ENCODE data around the gene IRF4. TPM values are rescaled to one million over a fixed set of nuclear protein-coding genes. Genes with fewer than 3 reads are reported as not detected.
"Not testable (repeated sequence)": the region's sequence is repeated elsewhere in the genome, so short reads cannot be mapped to it uniquely, and the experiment has no call there.

IRF4 gene
- total RNA-seq, 1 experiment from 2014 or later, result not detected

GRCh38 chr6:360764-361373 lies 30.7 kb upstream of the IRF4 start:
- DNase-seq, result no peak
- H3K4me3 ChIP-seq, result no peak overlapping the region
- peaks cover 5% of the 10 kb centered on the region for H3K9me3 ChIP-seq
- H3K27me3 ChIP-seq, result peaks cover 4% of the 10 kb centered on the region
- H3K36me3 ChIP-seq, result no peaks in the 10 kb centered on the region

GRCh38 chr6:361411-362132 lies 30.0 kb upstream of the IRF4 start:
- peaks cover 11% of the 10 kb centered on the region for H3K27me3 ChIP-seq
- H3K4me3 ChIP-seq, result no peak overlapping the region
- H3K36me3 ChIP-seq, result no peaks in the 10 kb centered on the region
- DNase-seq, result no peak
- peaks cover 5% of the 10 kb centered on the region for H3K9me3 ChIP-seq

- H3K9me3 ChIP-seq, result peaks cover 5% of the 10 kb centered on the region
- no peak for DNase-seq
Observed at GRCh38 chr6:362231-362923, 29.2 kb upstream of the IRF4 start.

GRCh38 chr6:362924-363249 lies 28.7 kb upstream of the IRF4 start:
- H3K9me3 ChIP-seq, result peaks cover 5% of the 10 kb centered on the region
- H3K36me3 ChIP-seq, result no peaks in the 10 kb centered on the region
- no peak for DNase-seq
- peaks cover 18% of the 10 kb centered on the region for H3K27me3 ChIP-seq
- H3K4me3 ChIP-seq, result no peak overlapping the region

More at GRCh38 chr6:362231-362923, 29.2 kb upstream of the IRF4 start:
- H3K36me3 ChIP-seq, result no peaks in the 10 kb centered on the region
- peaks cover 17% of the 10 kb centered on the region for H3K27me3 ChIP-seq
- no peak overlapping the region for H3K4me3 ChIP-seq

GRCh38 chr6:363291-363690 lies 28.3 kb upstream of the IRF4 start:
- H3K36me3 ChIP-seq, result no peaks in the 10 kb centered on the region
- DNase-seq, result no peak
- no peak overlapping the region for H3K4me3 ChIP-seq
- peaks cover 5% of the 10 kb centered on the region for H3K9me3 ChIP-seq
- peaks cover 19% of the 10 kb centered on the region for H3K27me3 ChIP-seq

- Histone ChIP-seq H3K4me3 (no peak overlapping the region), H3K27me3 (peaks cover 21% of the 10 kb centered on the region), H3K9me3 (peaks cover 5% of the 10 kb centered on the region), H3K36me3 (no peaks in the 10 kb centered on the region)
- DNase-seq, result no peak
Observed at GRCh38 chr6:363909-364308, 27.6 kb upstream of the IRF4 start.

- peaks cover 5% of the 10 kb centered on the region for H3K9me3 ChIP-seq
- no peaks in the 10 kb centered on the region for H3K36me3 ChIP-seq
- no peak overlapping the region for H3K4me3 ChIP-seq
- DNase-seq, result no peak
- peaks cover 25% of the 10 kb centered on the region for H3K27me3 ChIP-seq
Observed at GRCh38 chr6:364609-365540, 26.7 kb upstream of the IRF4 start.

- Histone ChIP-seq H3K4me3 (no peak overlapping the region), H3K27me3 (peaks cover 27% of the 10 kb centered on the region), H3K9me3 (peaks cover 5% of the 10 kb centered on the region), H3K36me3 (no peaks in the 10 kb centered on the region)
- DNase-seq, result no peak
Observed at GRCh38 chr6:365835-366234, 25.7 kb upstream of the IRF4 start.

- Histone ChIP-seq H3K4me3 (no peak overlapping the region), H3K27me3 (peaks cover 27% of the 10 kb centered on the region), H3K36me3 (no peaks in the 10 kb centered on the region), H3K9me3 (peaks cover 5% of the 10 kb centered on the region)
- DNase-seq, result no peak
Observed at GRCh38 chr6:366389-367297, 24.9 kb upstream of the IRF4 start.

- Histone ChIP-seq H3K4me3 (no peak overlapping the region), H3K27me3 (peaks cover 29% of the 10 kb centered on the region), H3K36me3 (no peaks in the 10 kb centered on the region), H3K9me3 (peaks cover 5% of the 10 kb centered on the region)
- DNase-seq, result no peak
Observed at GRCh38 chr6:367298-367794, 24.2 kb upstream of the IRF4 start.

GRCh38 chr6:367891-368630 lies 23.5 kb upstream of the IRF4 start:
- peaks cover 5% of the 10 kb centered on the region for H3K9me3 ChIP-seq

GRCh38 chr6:369559-370431 lies 21.8 kb upstream of the IRF4 start:
- no peak for DNase-seq
- Histone ChIP-seq H3K4me3 (no peak overlapping the region), H3K36me3 (no peaks in the 10 kb centered on the region), H3K9me3 (no peaks in the 10 kb centered on the region), H3K27me3 (peaks cover 45% of the 10 kb centered on the region)

More at GRCh38 chr6:367891-368630, 23.5 kb upstream of the IRF4 start:
- H3K27me3 ChIP-seq, result peaks cover 36% of the 10 kb centered on the region
- no peak overlapping the region for H3K4me3 ChIP-seq
- H3K36me3 ChIP-seq, result no peaks in the 10 kb centered on the region
- DNase-seq, result no peak

GRCh38 chr6:370555-370954 lies 21.0 kb upstream of the IRF4 start:
- peaks cover 46% of the 10 kb centered on the region for H3K27me3 ChIP-seq
- DNase-seq, result no peak

GRCh38 chr6:371851-372250 lies 19.7 kb upstream of the IRF4 start:
- H3K9me3 ChIP-seq, H3K36me3 ChIP-seq, DNase-seq, H3K4me3 ChIP-seq: not testable (repeated sequence)
- peaks cover 33% of the 10 kb centered on the region for H3K27me3 ChIP-seq

More at GRCh38 chr6:370555-370954, 21.0 kb upstream of the IRF4 start:
- H3K36me3 ChIP-seq, result no peaks in the 10 kb centered on the region
- H3K4me3 ChIP-seq, result no peak overlapping the region
- H3K9me3 ChIP-seq, result no peaks in the 10 kb centered on the region
